OCI-LY1 (cell line): Measurements from ENCODE around the gene AGFG1.

Source experiments
- CTCF ChIP-seq: fragments of 200-600 bp; sonication (generic), shearing (Covaris generic); IDR thresholded peaks from 2 replicates; pipeline ENCODE4 v1.5.1; 2017; ENCODE audit warnings: mild to moderate bottlenecking, antibody characterized with exemption, low read length, moderate library complexity, mixed read lengths
- EZH2 ChIP-seq: fragments of 200-600 bp; sonication (generic), shearing (Covaris generic); IDR thresholded peaks from 2 replicates; pipeline ENCODE4 v1.8.0; 2017; ENCODE audit warnings: borderline replicate concordance, mixed run types, mild to moderate bottlenecking, antibody characterized with exemption, low read length, moderate library complexity, mixed read lengths

- no peak for TF ChIP-seq EZH2
- no peak for TF ChIP-seq CTCF
Measured at GRCh38 chr2:227576110-227576509, 104.2 kb downstream of the AGFG1 start.
